GM10266 (cell line): ENCODE data around the gene CLIP3.
A peak's percentile ranks its signal among the peaks of the same experiment; 100 is the strongest.
"Not testable (repeated sequence)": the region's sequence is repeated elsewhere in the genome, so short reads cannot be mapped to it uniquely, and the experiment has no call there.

Experiments used
- DNase-seq: peaks from one replicate; pipeline ENCODE4 v3.0.0; 2012; ENCODE audit errors: extremely low spot score
- TF ChIP-seq, protein P1 (sequence below): IDR thresholded peaks from 2 replicates; pipeline ENCODE4 v1.5.1; 2012; ENCODE audit warnings: mild to moderate bottlenecking, low read depth; ENCODE audit not compliant: control insufficient read depth, insufficient read depth; ENCODE audit errors: missing control alignments

The CLIP3 gene

DNA sequence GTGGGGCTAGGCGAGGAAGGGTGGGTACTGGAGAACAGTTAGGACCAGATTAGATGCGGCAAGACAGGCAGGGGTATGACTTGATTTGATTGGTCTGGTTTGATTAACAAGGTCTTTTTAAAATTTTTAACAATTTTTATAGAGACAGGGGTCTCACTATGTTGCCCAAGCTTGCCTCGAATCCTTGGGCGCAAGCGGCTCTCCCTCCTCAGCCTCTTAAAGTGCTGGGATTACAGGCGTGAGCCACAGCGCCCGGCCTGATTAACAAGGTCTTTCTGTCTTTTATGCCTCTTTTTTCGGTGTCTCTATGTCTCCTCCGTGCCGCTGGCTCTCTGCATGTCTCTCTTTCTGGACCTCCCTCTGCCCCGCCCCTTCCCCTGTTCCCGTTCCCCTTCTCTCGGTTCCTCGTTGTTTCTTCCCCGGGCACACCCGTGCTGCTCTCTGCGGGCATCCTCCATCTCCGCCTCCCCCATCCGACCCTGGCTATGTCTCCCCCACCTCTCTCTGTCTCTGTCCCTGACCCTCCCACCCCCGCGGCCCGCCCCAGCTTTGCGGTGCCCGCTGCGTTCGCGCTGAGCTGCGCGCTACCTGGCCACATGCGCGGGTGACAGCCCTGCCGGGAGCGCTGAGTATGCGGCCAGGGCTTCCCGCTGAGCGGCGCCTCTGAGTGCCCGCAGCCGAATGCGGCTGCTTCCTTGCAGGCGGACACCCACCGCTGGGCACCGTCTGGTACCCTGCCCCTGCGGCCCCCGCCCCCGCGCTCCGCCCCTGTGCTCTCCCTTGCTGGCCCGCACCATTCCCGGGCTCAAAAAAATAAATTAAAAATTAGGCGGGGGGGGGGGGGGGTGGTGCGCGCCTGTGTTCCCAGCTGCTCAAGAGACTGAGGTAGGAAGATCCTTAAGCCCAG is 45.8 kb downstream of the CLIP3 start:
- DNase-seq: no peak
- TF ChIP-seq, protein P1, sequence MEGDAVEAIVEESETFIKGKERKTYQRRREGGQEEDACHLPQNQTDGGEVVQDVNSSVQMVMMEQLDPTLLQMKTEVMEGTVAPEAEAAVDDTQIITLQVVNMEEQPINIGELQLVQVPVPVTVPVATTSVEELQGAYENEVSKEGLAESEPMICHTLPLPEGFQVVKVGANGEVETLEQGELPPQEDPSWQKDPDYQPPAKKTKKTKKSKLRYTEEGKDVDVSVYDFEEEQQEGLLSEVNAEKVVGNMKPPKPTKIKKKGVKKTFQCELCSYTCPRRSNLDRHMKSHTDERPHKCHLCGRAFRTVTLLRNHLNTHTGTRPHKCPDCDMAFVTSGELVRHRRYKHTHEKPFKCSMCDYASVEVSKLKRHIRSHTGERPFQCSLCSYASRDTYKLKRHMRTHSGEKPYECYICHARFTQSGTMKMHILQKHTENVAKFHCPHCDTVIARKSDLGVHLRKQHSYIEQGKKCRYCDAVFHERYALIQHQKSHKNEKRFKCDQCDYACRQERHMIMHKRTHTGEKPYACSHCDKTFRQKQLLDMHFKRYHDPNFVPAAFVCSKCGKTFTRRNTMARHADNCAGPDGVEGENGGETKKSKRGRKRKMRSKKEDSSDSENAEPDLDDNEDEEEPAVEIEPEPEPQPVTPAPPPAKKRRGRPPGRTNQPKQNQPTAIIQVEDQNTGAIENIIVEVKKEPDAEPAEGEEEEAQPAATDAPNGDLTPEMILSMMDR: no peak

DNA sequence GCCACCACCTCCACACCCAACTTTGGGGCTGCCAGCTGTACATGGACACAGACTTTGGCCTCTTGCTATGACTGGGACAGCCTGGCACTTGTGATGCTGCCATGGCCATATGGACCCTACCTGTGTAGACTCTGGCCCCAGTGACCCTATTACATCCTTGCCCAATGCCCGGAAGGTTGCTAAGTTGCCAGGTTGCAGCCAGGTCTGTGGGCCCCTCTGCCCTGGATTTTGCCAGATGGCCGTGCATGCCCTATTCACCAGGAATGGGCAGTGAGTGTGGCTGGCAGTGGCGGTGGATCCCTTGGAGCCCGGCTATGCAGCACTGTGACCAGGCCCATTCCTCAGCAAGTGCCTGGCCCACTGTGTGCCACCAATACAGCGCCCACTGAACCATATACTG is 46.6 kb downstream of the CLIP3 start:
- DNase-seq: no peak
- TF ChIP-seq, protein P1: no peak

DNA sequence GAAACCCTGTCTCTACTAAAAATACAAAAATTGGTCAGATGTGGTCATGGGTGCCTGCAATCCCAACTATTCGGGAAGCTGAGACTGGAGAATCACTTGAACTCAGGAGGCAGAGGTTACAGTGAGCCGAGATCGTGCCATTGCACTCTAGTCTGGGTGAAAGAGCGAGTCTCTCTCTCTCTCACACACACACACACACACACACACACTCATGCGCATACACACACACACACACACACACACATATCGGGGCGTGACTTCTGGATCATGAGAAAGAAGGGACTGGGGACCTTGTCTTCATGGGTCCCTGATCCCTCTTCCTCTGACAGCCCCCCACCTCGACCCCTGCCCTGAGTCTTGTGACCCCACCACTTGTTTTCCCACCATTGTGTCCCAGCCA is 49.5 kb downstream of the CLIP3 start:
- TF ChIP-seq, protein P1: no peak
- DNase-seq: no peak

DNA sequence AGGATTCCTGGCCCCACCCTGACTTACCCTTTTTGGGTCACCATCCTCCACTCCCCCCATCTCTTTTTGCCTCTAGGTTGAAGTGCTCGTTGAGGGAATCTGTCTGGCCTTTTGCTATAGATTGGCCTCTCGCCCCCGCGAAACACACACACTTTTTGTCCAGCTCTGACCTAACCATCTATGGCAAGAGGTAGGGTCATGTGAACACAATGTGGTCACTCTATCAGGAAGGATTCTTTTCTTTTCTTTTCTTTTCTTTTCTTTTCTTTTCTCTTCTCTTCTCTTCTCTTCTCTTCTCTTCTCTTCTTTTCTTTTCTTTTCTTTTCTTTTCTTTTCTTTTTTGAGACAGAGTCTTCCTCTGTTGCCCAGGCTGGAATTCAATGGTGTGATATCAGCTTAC is 51.7 kb downstream of the CLIP3 start:
- not testable (repeated sequence) for DNase-seq

DNA sequence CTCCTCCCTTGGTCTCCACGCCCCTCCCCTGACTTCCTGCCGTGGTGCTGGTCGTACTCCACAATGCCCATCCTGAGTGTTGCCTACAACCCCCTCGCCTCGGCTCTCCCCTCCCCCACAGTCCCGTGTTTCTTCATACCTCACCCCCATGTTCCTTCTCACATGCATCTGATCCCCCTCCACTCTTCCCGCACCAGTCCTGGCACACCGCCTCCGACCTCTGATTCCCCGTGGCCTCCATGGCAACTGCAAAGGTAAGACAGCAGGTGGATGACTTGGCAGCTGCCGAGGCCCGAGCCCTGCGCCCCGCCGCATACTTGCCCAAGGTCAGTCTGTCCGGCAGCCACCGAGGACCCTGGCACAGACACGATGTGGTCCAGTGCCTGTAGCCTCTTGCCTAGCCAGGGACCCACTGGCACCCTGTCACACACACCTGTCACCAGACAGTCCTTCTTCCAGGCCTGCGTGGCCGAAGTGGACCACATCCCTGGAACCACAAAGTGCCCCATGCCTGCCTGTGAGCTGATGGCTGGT is 53.8 kb downstream of the CLIP3 start:
- no peak for DNase-seq
- TF ChIP-seq, protein P1: no peak

DNA sequence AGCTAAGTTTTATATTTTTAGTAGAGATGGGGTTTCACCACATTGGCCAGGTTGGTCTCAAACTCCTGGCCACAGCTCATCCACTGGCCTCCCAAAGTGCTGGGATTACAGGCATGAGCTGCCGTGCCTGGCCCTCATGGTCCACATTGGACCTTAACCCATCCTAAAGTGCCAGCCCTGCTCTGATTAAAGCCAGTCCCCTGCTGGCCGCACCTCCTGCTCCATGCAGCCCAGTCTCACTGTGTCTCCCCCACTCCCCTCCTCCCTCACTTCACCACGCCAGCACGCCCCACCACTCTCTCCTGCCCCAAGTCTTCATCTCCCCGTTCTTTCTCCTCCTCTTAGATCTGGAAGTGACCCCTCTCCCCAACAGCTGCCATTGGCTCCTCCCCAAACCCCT is 54.4 kb downstream of the CLIP3 start:
- no peak for DNase-seq
- TF ChIP-seq, protein P1: no peak

DNA sequence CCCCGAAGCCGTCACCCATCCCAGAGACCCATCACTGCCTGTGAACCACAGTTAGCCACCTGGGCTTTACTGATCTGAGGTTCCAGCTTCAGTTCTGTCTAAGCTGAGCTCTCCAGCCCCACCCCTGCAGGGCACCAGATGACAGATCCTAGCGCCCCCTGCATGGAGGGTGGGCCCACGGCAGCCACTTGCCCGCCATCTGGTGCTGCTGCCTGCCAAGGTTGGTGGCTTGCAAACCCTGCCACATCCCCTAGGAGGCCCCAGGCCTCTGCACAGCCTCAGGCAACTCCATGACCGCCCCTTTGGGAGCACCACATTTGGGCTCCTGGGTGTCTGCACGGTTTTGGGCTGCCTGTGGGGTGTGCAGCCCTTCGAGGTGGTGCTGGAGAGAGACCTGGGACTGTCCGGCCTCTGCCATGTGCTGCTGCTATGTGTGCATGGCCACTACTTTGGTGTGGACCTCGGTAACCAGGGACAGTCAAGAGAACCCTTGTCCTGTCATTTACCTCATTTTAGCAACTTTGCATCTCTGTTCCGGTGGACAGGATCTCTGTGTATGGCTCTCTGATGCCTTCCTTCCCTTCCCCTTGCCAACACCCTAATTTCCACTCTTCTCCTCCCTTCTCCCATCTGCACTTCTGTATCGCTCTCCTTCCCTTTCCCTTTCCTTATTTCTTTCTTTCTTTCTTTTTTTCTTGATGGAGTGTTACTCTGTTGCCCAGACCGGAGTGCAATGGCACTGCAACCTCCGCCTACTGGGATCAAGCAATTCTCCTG is 55.0 kb downstream of the CLIP3 start:
- DNase-seq: no peak
- TF ChIP-seq, protein P1: peak; percentile 25
